ENCODE results near the gene SHISAL1.

SHISAL1 gene

GRCh38 chr22:44229809-44230208 lies 82.9 kb downstream of the SHISAL1 start:
- DNase-seq: no peak

- no peak for DNase-seq
Observed at GRCh38 chr22:44229331-44229730, 83.4 kb downstream of the SHISAL1 start.

- no peak for DNase-seq
Observed at GRCh38 chr22:44225812-44226211, 86.9 kb downstream of the SHISAL1 start.

- no peak for DNase-seq
Observed at GRCh38 chr22:44225091-44225689, 87.6 kb downstream of the SHISAL1 start.

GRCh38 chr22:44224166-44224565 lies 88.6 kb downstream of the SHISAL1 start:
- no peak for DNase-seq

GRCh38 chr22:44221710-44222475 lies 90.9 kb downstream of the SHISAL1 start:
- no peak for DNase-seq

- DNase-seq: no peak
Observed at GRCh38 chr22:44220727-44221680, 91.7 kb downstream of the SHISAL1 start.

GRCh38 chr22:44219101-44219870 lies 93.5 kb downstream of the SHISAL1 start:
- no peak for DNase-seq

- no peak for DNase-seq
Observed at GRCh38 chr22:44218071-44218470, 94.7 kb downstream of the SHISAL1 start.

GRCh38 chr22:44217346-44217745 lies 95.4 kb downstream of the SHISAL1 start:
- DNase-seq: no peak

GRCh38 chr22:44215287-44215686 lies 97.5 kb downstream of the SHISAL1 start:
- DNase-seq: no peak

- DNase-seq: no peak
Observed at GRCh38 chr22:44214764-44215163, 98.0 kb downstream of the SHISAL1 start.

GRCh38 chr22:44214187-44214586 lies 98.6 kb downstream of the SHISAL1 start:
- DNase-seq: no peak

GRCh38 chr22:44213489-44214043 lies 99.2 kb downstream of the SHISAL1 start:
- DNase-seq: no peak

GRCh38 chr22:44212936-44213335 lies 99.8 kb downstream of the SHISAL1 start:
- DNase-seq: no peak

GRCh38 chr22:44211946-44212930 lies 100.5 kb downstream of the SHISAL1 start:
- no peak for DNase-seq

- DNase-seq: no peak
Observed at GRCh38 chr22:44211256-44211945, 101.3 kb downstream of the SHISAL1 start.

GRCh38 chr22:44210722-44211121 lies 102.0 kb downstream of the SHISAL1 start:
- DNase-seq: no peak

GRCh38 chr22:44209343-44209742 lies 103.4 kb downstream of the SHISAL1 start:
- DNase-seq: no peak

GRCh38 chr22:44207981-44208317 lies 104.8 kb downstream of the SHISAL1 start:
- DNase-seq: no peak

Measured in inflammatory macrophage (primary cell).